ENCODE measurements around the gene PLEKHA6.

DNA sequence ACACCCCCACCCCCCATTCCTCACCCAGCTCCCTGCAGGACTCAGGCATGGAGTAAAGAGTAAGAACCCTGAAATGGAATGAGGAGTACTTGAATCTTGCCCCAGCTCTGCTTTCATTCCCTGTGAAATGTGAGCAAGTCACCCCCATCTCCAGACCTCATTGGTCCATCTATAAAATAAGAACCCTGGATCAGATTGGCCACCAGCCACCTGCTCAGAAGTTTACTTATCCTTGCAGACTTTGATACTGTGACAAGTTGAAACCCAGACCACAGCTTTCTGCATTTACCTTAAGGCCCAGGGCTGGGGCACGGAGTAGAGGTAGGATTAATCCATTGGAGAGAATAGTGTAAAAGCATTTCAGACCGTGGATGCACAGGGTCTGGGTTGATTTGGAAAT, 165.6 kb downstream of the PLEKHA6 start:
- TF ChIP-seq POLR2AphosphoS5 (IDR thresholded peaks at IDR 0.05): no peak
- no peak for TF ChIP-seq EP300 (IDR thresholded peaks at IDR 0.05)
